Measurements from ENCODE around the gene GINS1. TPM values are rescaled to one million over a fixed set of nuclear protein-coding genes. Genes with fewer than 3 reads are reported as not detected.
"Not testable (repeated sequence)": the region's sequence is repeated elsewhere in the genome, so short reads cannot be mapped to it uniquely, and the experiment has no call there.

GINS1 gene
- total RNA-seq, 3 donors from 2014 or later: 15.3 to 25.4 (median 18.3) TPM

DNA sequence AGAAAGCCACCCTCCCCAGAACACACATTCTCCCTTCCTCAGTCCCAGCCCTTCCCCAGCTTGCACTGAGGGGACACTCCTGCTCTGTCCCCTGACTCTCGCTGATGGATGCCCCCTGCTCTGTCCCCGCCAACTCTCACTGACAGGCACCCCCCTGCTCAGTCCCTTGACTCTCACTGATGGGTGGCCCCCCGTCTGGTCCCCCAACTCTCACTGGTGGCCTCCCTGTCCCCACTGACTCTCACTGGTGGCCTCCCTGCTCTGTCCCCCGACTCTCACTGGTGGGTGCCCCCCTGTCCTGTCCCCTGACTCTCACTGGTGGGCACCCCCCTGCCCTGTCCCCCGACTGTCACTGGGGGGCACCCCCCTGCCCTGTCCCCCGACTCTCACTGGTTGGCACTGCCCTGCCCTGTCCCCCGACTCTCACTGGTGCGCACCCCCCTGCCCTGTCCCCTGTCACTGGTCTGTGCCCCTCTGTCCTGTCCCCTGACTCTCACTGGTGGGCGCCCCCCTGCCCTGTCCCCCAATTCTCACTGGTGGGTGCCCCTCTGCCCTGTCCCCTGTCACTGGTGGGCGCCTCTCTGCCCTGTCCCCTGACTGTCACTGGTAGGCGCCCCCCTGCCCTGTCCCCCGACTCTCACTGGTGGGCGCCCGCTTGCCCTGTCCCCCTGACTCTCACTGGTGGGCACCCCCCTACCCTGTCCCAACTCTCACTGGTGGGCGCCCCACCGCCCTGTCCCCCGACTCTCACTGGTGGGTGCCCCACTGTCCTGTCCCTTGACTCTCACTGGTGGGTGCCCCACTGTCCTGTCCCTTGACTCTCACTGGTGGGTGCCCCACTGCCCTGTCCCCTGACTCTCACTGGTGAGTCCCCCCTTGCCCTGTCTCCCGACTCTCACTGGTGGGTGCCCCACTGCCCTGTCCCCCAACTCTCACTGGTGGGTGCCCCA lies 60.9 kb downstream of the GINS1 start:
- Mint-ChIP-seq H3K9me3 (no peaks in the 10 kb centered on the region), H3K36me3 (ENCODE audit: insufficient read depth) (no peaks in the 10 kb centered on the region), H3K4me3 (no peak overlapping the region), H3K27me3 (ENCODE audit: low read depth) (no peaks in the 10 kb centered on the region), H3K4me1 (ENCODE audit: low read depth) (peaks cover 4% of the 10 kb centered on the region)
- ATAC-seq: no peak
- DNase-seq: no peak

DNA sequence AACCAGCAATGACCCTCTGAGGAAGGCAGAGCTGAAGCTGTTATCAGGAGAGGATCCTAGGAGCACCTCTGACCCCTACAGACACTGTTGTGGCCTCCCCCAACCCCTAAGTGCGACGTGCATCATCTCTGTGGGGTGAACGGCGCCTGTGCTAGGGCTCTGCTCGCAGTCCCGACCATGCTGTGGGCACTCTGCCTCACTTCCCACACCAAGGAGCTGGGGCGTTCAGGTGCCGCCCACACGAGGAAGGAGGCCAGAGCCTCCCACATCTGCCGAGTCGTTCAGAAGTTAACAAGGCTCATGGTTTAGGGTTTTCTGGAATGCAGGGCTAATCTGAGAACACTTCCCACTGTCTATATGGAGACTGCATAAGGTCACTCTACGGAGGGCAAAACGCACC lies 62.1 kb downstream of the GINS1 start:
- H3K4me3 Mint-ChIP-seq: no peak overlapping the region
- DNase-seq: no peak
- peaks cover 4% of the 10 kb centered on the region for H3K4me1 Mint-ChIP-seq (ENCODE audit: low read depth)
- H3K9me3 Mint-ChIP-seq: no peaks in the 10 kb centered on the region
- H3K36me3 Mint-ChIP-seq (ENCODE audit: insufficient read depth): no peaks in the 10 kb centered on the region
- no peaks in the 10 kb centered on the region for H3K27me3 Mint-ChIP-seq (ENCODE audit: low read depth)
- no peak for ATAC-seq

DNA sequence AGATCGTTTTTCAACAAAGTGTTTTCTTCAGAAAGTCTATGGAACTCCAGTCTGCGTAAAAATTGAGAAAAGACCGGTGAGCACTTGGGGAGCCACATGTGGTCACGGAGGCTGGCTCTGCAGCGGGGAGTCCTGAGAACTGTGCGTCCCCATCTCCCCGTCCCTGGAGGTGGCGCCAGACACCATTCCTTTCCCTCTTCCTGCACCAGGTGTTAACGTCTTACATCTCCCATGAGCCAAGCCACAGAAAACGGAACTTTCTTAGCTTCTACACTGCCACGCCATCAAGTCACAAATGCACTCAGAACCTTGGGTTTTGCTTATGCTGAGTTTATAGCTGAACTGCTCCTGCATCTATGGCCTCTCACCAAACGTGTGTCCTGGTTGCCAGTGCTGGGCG lies 62.6 kb downstream of the GINS1 start:
- ATAC-seq: peak; percentile 38 to 67
- no peaks in the 10 kb centered on the region for H3K9me3 Mint-ChIP-seq

DNA sequence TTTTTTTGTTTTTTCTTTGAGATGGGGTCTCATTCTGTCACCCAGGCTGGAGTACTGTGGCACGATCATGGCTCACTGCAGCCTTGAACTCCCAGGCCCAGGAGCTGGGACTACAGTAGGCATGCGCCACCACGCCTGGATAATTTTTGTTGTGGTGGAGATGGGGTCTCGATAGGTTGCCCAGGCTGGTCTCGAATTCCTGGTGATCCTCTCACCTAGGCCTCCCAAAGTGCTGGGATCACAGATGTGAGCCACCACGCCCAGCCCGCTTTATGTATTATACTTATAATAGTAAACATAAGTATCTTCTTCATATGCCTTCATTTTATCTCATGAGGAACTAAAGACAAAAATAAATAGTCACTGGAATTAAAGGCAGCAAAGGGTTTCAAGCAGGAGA lies 63.5 kb downstream of the GINS1 start:
- ATAC-seq (no peak), DNase-seq (no peak)
- Mint-ChIP-seq H3K4me1 (ENCODE audit: low read depth) (peaks cover 4% of the 10 kb centered on the region), H3K36me3 (ENCODE audit: insufficient read depth) (no peaks in the 10 kb centered on the region), H3K9me3 (no peaks in the 10 kb centered on the region), H3K4me3 (no peak overlapping the region), H3K27me3 (ENCODE audit: low read depth) (no peaks in the 10 kb centered on the region)

More for the DNA sequence above, 62.6 kb downstream of the GINS1 start:
- no peaks in the 10 kb centered on the region for H3K27me3 Mint-ChIP-seq (ENCODE audit: low read depth)
- peaks cover 4% of the 10 kb centered on the region for H3K4me1 Mint-ChIP-seq (ENCODE audit: low read depth)
- no peak overlapping the region for H3K4me3 Mint-ChIP-seq
- DNase-seq: no peak
- no peaks in the 10 kb centered on the region for H3K36me3 Mint-ChIP-seq (ENCODE audit: insufficient read depth)

DNA sequence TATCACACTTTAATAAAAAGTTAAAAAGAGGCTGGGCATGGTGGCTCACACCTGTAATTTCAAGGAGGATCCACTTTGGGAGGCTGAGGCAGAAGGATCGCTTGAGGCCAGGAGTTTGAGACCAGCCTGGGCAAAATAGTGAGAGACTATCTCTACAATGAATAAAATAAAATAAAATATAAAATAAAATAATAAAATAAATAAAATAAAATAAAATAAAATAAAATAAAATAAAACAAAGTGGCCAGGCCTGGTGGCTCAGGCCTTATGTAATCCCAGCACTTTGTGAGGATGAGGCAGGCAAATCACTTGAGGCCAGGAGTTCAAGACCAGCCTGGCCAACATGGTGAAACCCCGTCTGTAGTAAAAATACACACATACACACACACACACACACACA lies 65.8 kb downstream of the GINS1 start:
- H3K27me3 Mint-ChIP-seq (ENCODE audit: low read depth); H3K36me3 Mint-ChIP-seq (ENCODE audit: insufficient read depth); H3K9me3 Mint-ChIP-seq; ATAC-seq; H3K4me1 Mint-ChIP-seq (ENCODE audit: low read depth); H3K4me3 Mint-ChIP-seq; DNase-seq: not testable (repeated sequence)

DNA sequence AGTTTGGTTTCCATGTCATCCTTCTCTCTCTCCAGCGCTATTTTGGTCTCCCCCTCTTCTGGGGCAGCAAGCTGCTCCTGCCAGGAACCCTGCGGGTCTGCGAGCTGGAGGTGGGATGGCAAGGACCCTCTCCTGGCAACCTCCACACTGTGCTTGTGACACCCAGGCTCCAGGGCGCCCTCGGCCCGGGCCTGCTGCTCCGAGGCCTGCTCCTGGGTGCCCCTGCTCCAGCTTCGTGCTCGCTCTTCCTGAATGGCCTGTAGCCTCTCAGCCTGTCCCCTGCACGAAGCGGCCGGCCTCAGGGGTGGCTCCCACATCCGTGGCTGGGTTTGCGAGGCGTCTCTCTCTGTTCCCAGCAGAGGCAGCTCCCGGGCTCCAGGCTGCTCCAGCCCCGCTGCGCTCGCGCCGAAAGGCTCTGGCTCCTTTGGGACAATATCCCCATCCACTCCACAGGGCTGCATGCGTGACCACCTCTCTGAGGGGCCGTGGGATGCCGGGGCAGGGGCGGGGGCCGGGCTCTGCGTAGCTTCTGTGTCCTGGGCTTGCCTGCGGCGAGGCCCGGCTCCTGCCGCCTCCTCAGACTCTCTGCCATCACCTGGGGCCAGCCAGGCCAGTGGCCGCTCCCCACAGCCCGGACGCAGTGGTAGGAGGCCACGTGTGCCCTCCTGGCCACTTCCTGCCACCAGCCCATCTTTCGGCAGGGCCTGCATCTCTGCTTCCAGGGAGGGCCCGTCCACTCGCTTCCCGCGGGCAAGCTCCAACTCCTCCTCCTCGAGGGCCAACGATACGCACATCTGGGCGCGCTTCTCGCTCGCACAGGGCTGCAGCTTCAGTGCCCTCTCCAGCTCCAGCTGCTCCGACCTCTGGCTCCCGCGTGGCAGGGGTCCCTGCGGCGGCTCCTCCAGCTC lies 68.9 kb downstream of the GINS1 start:
- no peak for ATAC-seq
- H3K9me3 Mint-ChIP-seq: no peaks in the 10 kb centered on the region
- H3K36me3 Mint-ChIP-seq (ENCODE audit: insufficient read depth): no peaks in the 10 kb centered on the region
- no peaks in the 10 kb centered on the region for H3K27me3 Mint-ChIP-seq (ENCODE audit: low read depth)
- no peak for DNase-seq
- no peaks in the 10 kb centered on the region for H3K4me1 Mint-ChIP-seq (ENCODE audit: low read depth)
- no peak overlapping the region for H3K4me3 Mint-ChIP-seq

DNA sequence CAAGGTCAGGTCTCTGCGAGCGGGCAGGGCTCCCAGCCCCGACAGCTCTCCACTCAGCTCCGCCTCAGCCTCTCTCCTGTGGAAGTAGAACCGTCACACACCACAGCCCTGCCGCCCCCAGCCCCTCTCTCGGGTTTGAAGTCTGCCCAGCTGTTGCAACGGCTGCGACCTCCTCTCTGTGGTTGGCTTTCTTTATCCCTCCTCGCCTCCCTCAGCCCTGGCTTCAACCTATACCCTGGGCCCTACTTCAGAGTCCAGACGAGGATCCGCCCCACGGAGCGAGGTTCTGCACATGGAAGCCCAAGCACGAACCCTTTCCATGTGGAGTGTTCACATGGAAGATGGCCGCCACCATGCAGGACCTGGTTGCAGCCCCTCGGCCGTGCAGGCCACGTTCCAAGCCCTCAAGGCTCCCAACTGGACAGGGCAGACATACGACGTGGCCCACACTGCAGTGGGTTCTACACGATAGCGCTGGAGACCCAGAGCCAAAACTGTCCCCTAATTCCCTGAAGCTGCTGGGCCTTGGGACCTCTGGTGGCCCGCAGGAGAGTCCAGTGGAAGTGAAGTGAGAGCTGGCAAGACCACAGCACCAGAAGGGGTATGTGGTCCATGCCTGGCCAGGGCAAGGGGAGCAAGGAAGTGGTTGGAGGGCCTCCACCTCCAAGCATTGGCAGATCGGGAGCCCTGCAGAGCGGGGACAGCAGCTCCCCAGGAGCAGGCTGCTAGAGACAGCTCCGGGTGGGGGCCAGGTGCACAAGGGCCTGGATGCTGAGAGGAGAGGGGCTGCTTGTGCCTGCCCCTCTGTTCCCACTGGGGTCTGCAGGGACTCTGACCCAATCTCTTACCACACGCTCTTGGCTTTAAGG lies 69.8 kb downstream of the GINS1 start:
- Mint-ChIP-seq H3K9me3 (no peaks in the 10 kb centered on the region), H3K36me3 (ENCODE audit: insufficient read depth) (no peaks in the 10 kb centered on the region), H3K4me1 (ENCODE audit: low read depth) (no peaks in the 10 kb centered on the region), H3K27me3 (ENCODE audit: low read depth) (no peaks in the 10 kb centered on the region), H3K4me3 (no peak overlapping the region)
- ATAC-seq: no peak
- DNase-seq: no peak

DNA sequence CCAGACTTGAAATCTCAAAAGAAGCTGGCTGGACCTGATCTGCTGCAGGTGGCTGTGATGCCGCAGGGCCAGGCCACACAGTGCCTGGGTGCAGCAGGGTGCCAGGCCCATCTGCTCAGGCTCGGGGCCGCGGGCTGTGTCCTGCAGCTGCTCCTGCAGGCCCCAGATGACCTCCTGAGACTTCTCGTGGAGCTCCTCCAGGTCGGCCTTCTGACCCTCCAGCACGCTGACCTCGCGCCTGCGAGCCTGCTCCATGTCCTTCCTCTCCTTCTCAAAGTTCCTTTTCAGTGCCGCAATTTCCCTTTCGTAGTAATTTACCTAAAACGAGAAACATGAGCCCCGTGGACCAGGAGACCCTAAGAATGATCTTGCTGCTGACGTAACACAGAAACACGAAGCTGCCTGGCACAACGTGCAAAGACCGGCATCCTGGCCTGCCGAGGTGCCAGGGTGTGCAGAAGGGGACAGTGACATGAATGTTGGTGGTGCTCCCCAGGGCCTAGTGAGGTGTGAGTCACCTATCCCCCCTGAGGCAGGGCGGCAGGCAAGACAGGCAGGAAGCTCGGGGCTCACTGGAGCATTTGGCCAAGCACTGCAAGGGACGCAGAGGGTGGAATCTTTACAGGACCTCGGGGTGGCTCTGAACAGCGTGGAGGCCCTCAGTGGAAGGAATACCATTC lies 71.6 kb downstream of the GINS1 start:
- DNase-seq: no peak
- no peaks in the 10 kb centered on the region for H3K36me3 Mint-ChIP-seq (ENCODE audit: insufficient read depth)
- ATAC-seq: no peak
- no peaks in the 10 kb centered on the region for H3K9me3 Mint-ChIP-seq
- peaks cover 3% of the 10 kb centered on the region for H3K4me1 Mint-ChIP-seq (ENCODE audit: low read depth)
- H3K4me3 Mint-ChIP-seq: no peak overlapping the region
- H3K27me3 Mint-ChIP-seq (ENCODE audit: low read depth): no peaks in the 10 kb centered on the region

DNA sequence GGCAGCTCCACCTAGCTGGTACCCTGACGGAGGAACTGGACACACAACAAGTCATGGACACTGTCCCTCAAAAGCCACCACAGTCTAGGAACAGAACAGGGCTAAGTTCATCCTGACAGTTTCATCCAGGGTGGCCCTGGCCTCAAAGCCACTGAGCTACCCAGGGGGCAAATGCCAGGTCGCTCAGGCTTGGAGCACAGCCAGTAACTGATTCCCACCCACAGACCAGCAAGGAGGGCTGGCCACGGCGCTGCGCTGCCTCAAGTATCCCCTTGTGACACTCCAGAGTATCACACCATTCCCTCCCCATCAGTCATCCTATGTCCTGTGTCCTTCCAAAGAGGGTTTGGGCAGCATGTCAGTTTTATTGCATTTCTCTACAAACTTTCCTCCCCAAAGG lies 72.2 kb downstream of the GINS1 start:
- Mint-ChIP-seq H3K36me3 (ENCODE audit: insufficient read depth) (no peaks in the 10 kb centered on the region), H3K4me3 (no peak overlapping the region), H3K9me3 (no peaks in the 10 kb centered on the region), H3K4me1 (ENCODE audit: low read depth) (peaks cover 8% of the 10 kb centered on the region), H3K27me3 (ENCODE audit: low read depth) (no peaks in the 10 kb centered on the region)
- DNase-seq (no peak), ATAC-seq (no peak)

DNA sequence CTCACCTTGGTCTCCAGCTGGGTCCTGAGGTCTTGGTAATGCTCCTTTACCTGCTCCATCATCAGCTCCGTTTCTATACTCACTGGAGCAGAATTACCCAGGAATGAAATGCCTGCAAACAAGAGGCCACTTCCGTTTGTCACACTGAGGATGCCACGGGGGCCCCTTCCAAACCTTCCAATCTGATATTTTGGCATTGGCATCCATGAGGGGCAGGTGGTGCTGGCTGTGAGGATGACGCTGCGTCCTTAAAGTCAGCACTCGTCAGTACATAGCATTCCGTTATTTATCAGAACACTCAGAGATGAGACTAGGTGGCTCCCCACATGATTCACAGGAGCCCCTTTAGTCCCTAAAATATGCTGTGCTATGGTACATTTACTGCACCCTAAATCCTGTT lies 72.7 kb downstream of the GINS1 start:
- H3K4me3 Mint-ChIP-seq: no peak overlapping the region
- DNase-seq: no peak
- H3K9me3 Mint-ChIP-seq: no peaks in the 10 kb centered on the region
- peaks cover 14% of the 10 kb centered on the region for H3K4me1 Mint-ChIP-seq (ENCODE audit: low read depth)
- H3K36me3 Mint-ChIP-seq (ENCODE audit: insufficient read depth): no peaks in the 10 kb centered on the region
- no peaks in the 10 kb centered on the region for H3K27me3 Mint-ChIP-seq (ENCODE audit: low read depth)
- ATAC-seq: no peak

DNA sequence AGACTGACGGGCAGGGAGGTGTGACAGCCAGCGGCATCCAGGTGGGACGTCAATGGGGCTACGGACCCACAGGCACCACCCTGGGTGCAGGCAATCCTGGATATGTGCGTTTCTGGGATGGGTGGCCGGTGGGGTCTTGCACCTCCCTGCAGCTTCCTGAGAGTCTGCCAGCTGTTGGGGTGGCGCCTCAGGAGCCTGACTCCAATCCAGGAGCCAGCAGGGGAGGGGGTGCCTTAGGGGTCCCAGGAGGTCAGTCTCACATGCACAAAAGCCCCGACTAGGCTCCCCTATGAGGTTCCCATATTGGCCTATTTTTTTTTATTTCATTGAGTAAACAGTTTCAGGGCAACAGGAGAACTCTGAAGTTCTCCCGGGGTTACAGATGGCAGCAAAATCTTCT lies 73.3 kb downstream of the GINS1 start:
- DNase-seq (no peak), ATAC-seq (no peak)
- H3K27me3 Mint-ChIP-seq (ENCODE audit: low read depth): no peaks in the 10 kb centered on the region
- H3K4me3 Mint-ChIP-seq: no peak overlapping the region
- H3K4me1 Mint-ChIP-seq (ENCODE audit: low read depth): peaks cover 18% of the 10 kb centered on the region
- no peaks in the 10 kb centered on the region for H3K9me3 Mint-ChIP-seq
- no peaks in the 10 kb centered on the region for H3K36me3 Mint-ChIP-seq (ENCODE audit: insufficient read depth)

DNA sequence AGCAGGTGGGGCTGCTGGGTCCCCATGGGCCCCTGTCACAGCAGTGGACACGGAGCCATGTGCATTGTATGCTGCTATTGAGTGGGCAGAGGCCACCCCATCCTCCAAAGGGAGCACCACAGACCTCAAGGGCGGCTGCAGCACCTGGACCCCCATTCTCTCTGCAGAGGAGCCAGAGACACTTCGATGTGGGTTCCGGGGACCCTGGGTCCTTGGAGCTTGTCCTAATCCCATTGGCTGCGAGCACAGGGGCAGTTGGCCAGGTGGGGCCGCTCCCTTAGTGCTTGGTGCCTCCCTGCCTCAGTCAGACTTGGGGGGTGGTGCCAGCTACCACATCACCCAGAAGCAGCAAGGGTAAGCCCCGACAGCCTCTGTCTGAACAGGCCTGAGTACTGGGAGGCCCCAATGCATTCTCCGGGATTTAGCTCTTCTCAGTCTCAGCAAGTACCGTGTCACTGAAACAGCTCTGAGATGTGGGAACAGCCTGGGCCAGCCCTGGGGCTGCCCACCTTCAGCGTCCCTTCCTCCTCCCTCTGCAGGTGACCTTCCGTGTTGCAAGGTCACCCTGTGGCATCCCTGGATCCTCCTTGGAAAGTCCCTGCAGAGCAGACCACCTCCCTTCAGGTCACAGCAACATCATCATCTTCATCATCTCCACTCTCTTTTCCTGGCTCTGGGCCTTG lies 73.9 kb downstream of the GINS1 start:
- ATAC-seq (no peak), DNase-seq (no peak)
- Mint-ChIP-seq H3K27me3 (ENCODE audit: low read depth) (no peaks in the 10 kb centered on the region), H3K36me3 (ENCODE audit: insufficient read depth) (no peaks in the 10 kb centered on the region), H3K9me3 (no peaks in the 10 kb centered on the region), H3K4me1 (ENCODE audit: low read depth) (peaks cover 24% of the 10 kb centered on the region), H3K4me3 (no peak overlapping the region)

DNA sequence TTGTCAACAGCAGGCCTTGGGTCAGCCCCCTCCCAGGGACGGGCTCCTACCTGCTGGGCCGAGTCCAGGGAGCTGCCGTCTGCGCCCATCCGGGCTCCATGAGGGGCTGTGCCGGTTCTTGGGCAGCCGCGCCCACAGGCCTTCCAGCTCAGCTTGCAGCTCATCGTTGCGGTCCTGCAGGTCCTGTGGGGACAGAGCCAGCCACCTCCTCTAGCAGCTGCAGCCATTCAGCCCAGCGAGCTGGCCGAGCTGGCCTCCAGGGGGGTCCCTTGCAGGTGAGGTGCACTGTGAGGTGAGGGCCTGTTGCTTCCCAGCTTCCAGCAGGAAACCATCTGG lies 74.4 kb downstream of the GINS1 start:
- DNase-seq: no peak
- H3K4me3 Mint-ChIP-seq: no peak overlapping the region

More for the DNA sequence above, 74.4 kb downstream of the GINS1 start:
- H3K27me3 Mint-ChIP-seq (ENCODE audit: low read depth): no peaks in the 10 kb centered on the region
- H3K4me1 Mint-ChIP-seq (ENCODE audit: low read depth): peaks cover 27% of the 10 kb centered on the region
- no peaks in the 10 kb centered on the region for H3K36me3 Mint-ChIP-seq (ENCODE audit: insufficient read depth)
- ATAC-seq: no peak
- no peaks in the 10 kb centered on the region for H3K9me3 Mint-ChIP-seq

Measured in activated T-cell treated with anti-CD3 and anti-CD28 coated beads, Interleukin-2, amount 50 U/mL, for 4 hours (primary cell).